HCT116 (cell line): ENCODE measurements around the gene PLA2G2C. TPM values are rescaled to one million over a fixed set of nuclear protein-coding genes. Genes with fewer than 3 reads are reported as not detected.

Source experiments
- ATAC-seq: fragments of 200-7000 bp; cut with Tn5 transposase; 2 replicates; pipeline ENCODE4 v1.9.1; 2020; ENCODE audit warnings: mild to moderate bottlenecking, moderate library complexity
- BruUV-seq: library from RNA; stranded (reverse); fragments of 400-500 nt; replicated peaks from 2 replicates; lab custom pipeline; 2021; lab: Mats Ljungman, UMichigan
- CTCF ChIA-PET: fragments of 300-600 bp; sonication (Branson Sonifier 250); formaldehyde crosslinking; loops from one replicate; lab custom pipeline; 2021; ENCODE audit warnings: antibody characterized with exemption; lab: Charles Lee
- POLR2A ChIA-PET: fragments of 300-600, 350-600 bp; sonication (Branson Sonifier 250); formaldehyde crosslinking; loops from one replicate; lab custom pipeline; 2021; ENCODE audit warnings: antibody characterized with exemption; lab: Charles Lee
- RAD21 ChIA-PET, 2 experiments: fragments of 300-600 bp; sonication (Branson Sonifier 250); formaldehyde crosslinking; loops; one replicate each; lab custom pipeline; 2023; ENCODE audit warnings: low total read pairs in 2 of 2; ENCODE audit not compliant: uncharacterized antibody in 2 of 2, unreplicated experiment in 2 of 2, low non-redundant PET in 1 of 2; lab: Charles Lee
- DNase-seq: peaks from one replicate; pipeline ENCODE4 v3.0.0-alpha.2; 2010; ENCODE audit warnings: low read depth, low spot score
- H2AFZ ChIP-seq: fragments of 200-600 bp; shearing (Covaris generic), sonication (generic); 2 replicates; pipeline ENCODE4 v1.6.1; 2017; ENCODE audit warnings: low read depth, mixed run types, mixed read lengths, antibody characterized with exemption, low read length; ENCODE audit not compliant: poor library complexity, severe bottlenecking
- H3K27ac ChIP-seq: 2 replicates; pipeline ENCODE4 v1.5.1; 2012; ENCODE audit warnings: low read depth, low read length
- H3K27me3 ChIP-seq: fragments of 200-600 bp; sonication (generic); 2 replicates; pipeline ENCODE4 v1.6.1; 2016; ENCODE audit warnings: mixed run types, low read length, mixed read lengths; ENCODE audit not compliant: insufficient read depth
- H3K36me3 ChIP-seq, 2 experiments: fragments of 200-500 bp in 1 of 2; fragments of 200-600 bp in 1 of 2; sonication (Bioruptor generic) in 1 of 2; sonication (generic) in 1 of 2; 2 replicates each; pipeline versions ENCODE4 v1.5.1 to v1.6.1; 2014 to 2016; ENCODE audit warnings: low read length in 2 of 2, inconsistent platforms in 1 of 2, mixed read lengths in 1 of 2, mixed run types in 1 of 2; ENCODE audit not compliant: insufficient read depth in 2 of 2, control insufficient read depth in 1 of 2
- H3K4me1 ChIP-seq, 2 experiments: fragments of 200-600 bp in 1 of 2; sonication (generic) in 1 of 2; 2 replicates each; pipeline versions ENCODE4 v1.5.1 to v1.6.1; 2012 to 2017; ENCODE audit warnings: low read length in 2 of 2, inconsistent platforms in 1 of 2, mild to moderate bottlenecking in 1 of 2, mixed read lengths in 1 of 2, mixed run types in 1 of 2, moderate library complexity in 1 of 2; ENCODE audit not compliant: insufficient read depth in 2 of 2, control insufficient read depth in 1 of 2
- H3K4me2 ChIP-seq: fragments of 200-600 bp; sonication (generic); 2 replicates; pipeline ENCODE4 v1.6.1; 2017; ENCODE audit warnings: mixed run types, low read length, mixed read lengths
- H3K4me3 ChIP-seq, 2 experiments: fragments of 200-600 bp in 1 of 2; sonication (generic) in 1 of 2; replicated peaks in 1 of 2; 2 replicates each; pipeline ENCODE4 v1.5.1; 2011 to 2016; ENCODE audit warnings: low read length in 2 of 2, control low read depth in 1 of 2, low read depth in 1 of 2, mild to moderate bottlenecking in 1 of 2, mixed read lengths in 1 of 2, mixed run types in 1 of 2
- H3K79me2 ChIP-seq: fragments of 200-600 bp; sonication (generic); 2 replicates; pipeline ENCODE4 v1.6.1; 2017; ENCODE audit warnings: mild to moderate bottlenecking, mixed run types, low read length, moderate library complexity, mixed read lengths; ENCODE audit not compliant: insufficient read depth
- H3K9ac ChIP-seq: fragments of 200-600 bp; sonication (generic); 2 replicates; pipeline ENCODE4 v1.6.1; 2016; ENCODE audit warnings: low read length, mixed read lengths
- H3K9me2 ChIP-seq: fragments of 200-600 bp; sonication (generic), shearing (Covaris generic); 2 replicates; pipeline ENCODE4 v1.6.1; 2017; ENCODE audit warnings: mixed run types, mild to moderate bottlenecking, moderate library complexity; ENCODE audit not compliant: insufficient read depth
- H3K9me3 ChIP-seq, 2 experiments: fragments of 200-500 bp in 1 of 2; fragments of 200-600 bp in 1 of 2; sonication (Bioruptor generic) in 1 of 2; sonication (generic) in 1 of 2; 2 replicates each; pipeline ENCODE4 v1.6.1; 2014 to 2017; ENCODE audit warnings: low read length in 2 of 2, mixed read lengths in 2 of 2, inconsistent platforms in 1 of 2, low read depth in 1 of 2, mild to moderate bottlenecking in 1 of 2, mixed run types in 1 of 2, moderate library complexity in 1 of 2; ENCODE audit not compliant: control insufficient read depth in 1 of 2, insufficient read depth in 1 of 2
- H4K20me1 ChIP-seq: fragments of 200-600 bp; sonication (generic), shearing (Covaris generic); 2 replicates; pipeline ENCODE4 v1.6.1; 2017; ENCODE audit warnings: mixed run types, mild to moderate bottlenecking, moderate library complexity; ENCODE audit not compliant: insufficient read depth
- CBX3 ChIP-seq: IDR thresholded peaks from 2 replicates; pipeline ENCODE4 v1.6.1; 2012; ENCODE audit warnings: low read depth
- EGR1 ChIP-seq: IDR thresholded peaks from 2 replicates; pipeline ENCODE4 v1.6.1; 2012; ENCODE audit warnings: low read depth
- ELF1 ChIP-seq: IDR thresholded peaks from 2 replicates; pipeline ENCODE4 v1.6.1; 2012; ENCODE audit warnings: low read depth, borderline replicate concordance
- JUND ChIP-seq: IDR thresholded peaks from 2 replicates; pipeline ENCODE4 v1.6.1; 2012
- POLR2AphosphoS5 ChIP-seq: IDR thresholded peaks from 2 replicates; pipeline ENCODE4 v1.6.1; 2011; ENCODE audit warnings: mild to moderate bottlenecking, low read depth, low read length, moderate library complexity
- intact Hi-C: fragments of 100-400 bp; cut with micrococcal nuclease; formaldehyde crosslinking; loops from 2 replicates; pipeline ENCODE4 v1.10.0; 2022
- total RNA-seq: library from RNA; stranded (reverse); gene quantifications from one replicate; pipeline ENCODE4 v1.2.1, GENCODE V29; 2021; ENCODE audit not compliant: unreplicated experiment
- TF ChIP-seq, protein P1 (sequence below): IDR thresholded peaks from 2 replicates; pipeline ENCODE4 v1.6.1; 2012; ENCODE audit warnings: low read depth

PLA2G2C gene
- total RNA-seq, 1 experiment from 2014 or later: not detected

DNA sequence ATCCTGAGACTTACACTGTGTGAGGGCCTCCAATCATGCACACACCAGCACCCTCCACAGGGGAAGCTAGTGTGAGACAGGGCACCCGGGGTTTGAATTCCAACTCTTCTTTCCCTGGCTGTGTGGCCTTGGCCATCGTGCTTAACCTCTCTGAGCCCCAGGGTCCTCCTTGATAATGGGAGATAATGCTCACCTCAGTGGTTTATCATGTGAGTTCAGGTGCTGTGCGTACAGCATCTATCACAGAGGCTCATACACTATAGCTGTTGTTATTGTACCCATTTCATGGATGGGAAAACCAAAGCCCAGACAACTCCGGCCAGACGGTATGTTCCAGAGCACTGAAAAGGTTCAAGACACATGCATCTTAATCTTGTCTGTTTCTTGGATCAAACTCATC, 16.4 kb downstream of the PLA2G2C start:
- no peaks in the 10 kb centered on the region for H3K9me2 ChIP-seq
- no peak overlapping the region for H3K9ac ChIP-seq
- RAD21 ChIA-PET: no interaction called here
- H3K4me3 ChIP-seq: no peak overlapping the region
- intact Hi-C loops: loop anchor here (5.0 kb wide), 1 partner anchor 322 kb away; no protein-coding TSS in a partner anchor
- no peak overlapping the region for H3K4me2 ChIP-seq
- no peaks in the 10 kb centered on the region for H3K79me2 ChIP-seq
- peaks cover 0 to 10% of the 10 kb centered on the region in 2 experiments; a peak in 2 of 4 replicates for H3K4me1 ChIP-seq
- ATAC-seq (no peak), DNase-seq (no peak)
- no peaks in the 10 kb centered on the region for H3K27me3 ChIP-seq
- no peak overlapping the region for H2AFZ ChIP-seq
- BruUV-seq: no TSS peak
- H3K36me3 ChIP-seq: no peaks in the 10 kb centered on the region
- no peak overlapping the region for H3K27ac ChIP-seq
- POLR2A ChIA-PET: no interaction called here
- H4K20me1 ChIP-seq: no peaks in the 10 kb centered on the region
- TF ChIP-seq POLR2AphosphoS5: no peak
- TF ChIP-seq EGR1: no peak
- TF ChIP-seq, protein P1, sequence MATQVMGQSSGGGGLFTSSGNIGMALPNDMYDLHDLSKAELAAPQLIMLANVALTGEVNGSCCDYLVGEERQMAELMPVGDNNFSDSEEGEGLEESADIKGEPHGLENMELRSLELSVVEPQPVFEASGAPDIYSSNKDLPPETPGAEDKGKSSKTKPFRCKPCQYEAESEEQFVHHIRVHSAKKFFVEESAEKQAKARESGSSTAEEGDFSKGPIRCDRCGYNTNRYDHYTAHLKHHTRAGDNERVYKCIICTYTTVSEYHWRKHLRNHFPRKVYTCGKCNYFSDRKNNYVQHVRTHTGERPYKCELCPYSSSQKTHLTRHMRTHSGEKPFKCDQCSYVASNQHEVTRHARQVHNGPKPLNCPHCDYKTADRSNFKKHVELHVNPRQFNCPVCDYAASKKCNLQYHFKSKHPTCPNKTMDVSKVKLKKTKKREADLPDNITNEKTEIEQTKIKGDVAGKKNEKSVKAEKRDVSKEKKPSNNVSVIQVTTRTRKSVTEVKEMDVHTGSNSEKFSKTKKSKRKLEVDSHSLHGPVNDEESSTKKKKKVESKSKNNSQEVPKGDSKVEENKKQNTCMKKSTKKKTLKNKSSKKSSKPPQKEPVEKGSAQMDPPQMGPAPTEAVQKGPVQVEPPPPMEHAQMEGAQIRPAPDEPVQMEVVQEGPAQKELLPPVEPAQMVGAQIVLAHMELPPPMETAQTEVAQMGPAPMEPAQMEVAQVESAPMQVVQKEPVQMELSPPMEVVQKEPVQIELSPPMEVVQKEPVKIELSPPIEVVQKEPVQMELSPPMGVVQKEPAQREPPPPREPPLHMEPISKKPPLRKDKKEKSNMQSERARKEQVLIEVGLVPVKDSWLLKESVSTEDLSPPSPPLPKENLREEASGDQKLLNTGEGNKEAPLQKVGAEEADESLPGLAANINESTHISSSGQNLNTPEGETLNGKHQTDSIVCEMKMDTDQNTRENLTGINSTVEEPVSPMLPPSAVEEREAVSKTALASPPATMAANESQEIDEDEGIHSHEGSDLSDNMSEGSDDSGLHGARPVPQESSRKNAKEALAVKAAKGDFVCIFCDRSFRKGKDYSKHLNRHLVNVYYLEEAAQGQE: no peak
- no peak for TF ChIP-seq CBX3
- TF ChIP-seq ELF1: no peak
- no peak for TF ChIP-seq JUND
- TF ChIP-seq, all 23 proteins: peak for 0
- no peaks in the 10 kb centered on the region for H3K9me3 ChIP-seq
- CTCF ChIA-PET: no interaction called here
